ENCODE data around the gene CSNK2A3. TPM values are rescaled to one million over a fixed set of nuclear protein-coding genes. Genes with fewer than 3 reads are reported as not detected.

CSNK2A3 gene
- total RNA-seq, 1 experiment from 2014 or later: 1.7 TPM

- Histone ChIP-seq H2BK20ac (ENCODE audit: low read depth, low read length, poor library complexity, severe bottlenecking) (no peak overlapping the region), H3K79me2 (ENCODE audit: insufficient read depth, low read length) (no peaks in the 10 kb centered on the region), H3K23me2 (ENCODE audit: insufficient read length, low read depth, low read length, poor library complexity, severe bottlenecking) (no peaks in the 10 kb centered on the region), H3T11ph (ENCODE audit: low read length) (no peak overlapping the region), H4K8ac (replicated peaks; ENCODE audit: insufficient read length, low read depth, low read length) (no peak overlapping the region), H2BK5ac (ENCODE audit: insufficient read length, low read length) (no peak overlapping the region), H3K4me2 (ENCODE audit: insufficient read depth, insufficient read length, low read length) (no peak overlapping the region), H3K23ac (ENCODE audit: insufficient read length, low read depth, low read length) (no peak overlapping the region), H4K20me1 (ENCODE audit: control insufficient read depth, insufficient read depth, insufficient read length) (no peaks in the 10 kb centered on the region), H3K79me1 (ENCODE audit: insufficient read depth, low read depth, low read length, poor library complexity, severe bottlenecking) (no peaks in the 10 kb centered on the region), H4K91ac (ENCODE audit: insufficient read length, low read depth, low read length) (no peak overlapping the region), H2BK120ac (ENCODE audit: low read depth, low read length, poor library complexity, severe bottlenecking) (no peak overlapping the region), H3K9me3 (ENCODE audit: control insufficient read depth, low read depth, low read length) (no peaks in the 10 kb centered on the region), H2BK15ac (ENCODE audit: low read depth, low read length) (no peak overlapping the region), H4K5ac (ENCODE audit: insufficient read length, low read depth, low read length) (no peak overlapping the region), H3K56ac (ENCODE audit: insufficient read length, low read depth, low read length) (no peak overlapping the region), H2AK5ac (ENCODE audit: insufficient read length, low read length) (no peak overlapping the region), H3K27ac (ENCODE audit: insufficient read length, low read depth, low read length) (no peak overlapping the region), H3K4me1 (ENCODE audit: insufficient read depth, low read length) (no peaks in the 10 kb centered on the region; the same call in 1 of the 2 replicates), H3K9ac (ENCODE audit: extremely low read depth, insufficient read length, low read length) (no peak overlapping the region), H2AFZ (ENCODE audit: low read length) (no peak overlapping the region), H3K14ac (ENCODE audit: insufficient read depth, low read length) (no peak overlapping the region), H3K4ac (ENCODE audit: low read depth, low read length) (no peak overlapping the region), H3K27me3 (ENCODE audit: insufficient read depth, low read length) (no peaks in the 10 kb centered on the region), H2BK12ac (ENCODE audit: insufficient read length, low read depth, low read length) (no peak overlapping the region), H3K18ac (ENCODE audit: insufficient read length, low read depth, low read length) (no peak overlapping the region)
- Mint-ChIP-seq H3K4me1 (peaks cover 16 to 23% of the 10 kb centered on the region in 2 experiments), H3K27ac (no peak overlapping the region), H3K36me3 (ENCODE audit: insufficient read depth in 1 of 3, low read depth in 3 of 3) (no peaks in the 10 kb centered on the region), H3K4me3 (no peak overlapping the region), H3K9me3 (no peaks in the 10 kb centered on the region), H3K27me3 (ENCODE audit: low read depth) (peaks cover 8% of the 10 kb centered on the region)
- TF ChIP-seq, protein P1, sequence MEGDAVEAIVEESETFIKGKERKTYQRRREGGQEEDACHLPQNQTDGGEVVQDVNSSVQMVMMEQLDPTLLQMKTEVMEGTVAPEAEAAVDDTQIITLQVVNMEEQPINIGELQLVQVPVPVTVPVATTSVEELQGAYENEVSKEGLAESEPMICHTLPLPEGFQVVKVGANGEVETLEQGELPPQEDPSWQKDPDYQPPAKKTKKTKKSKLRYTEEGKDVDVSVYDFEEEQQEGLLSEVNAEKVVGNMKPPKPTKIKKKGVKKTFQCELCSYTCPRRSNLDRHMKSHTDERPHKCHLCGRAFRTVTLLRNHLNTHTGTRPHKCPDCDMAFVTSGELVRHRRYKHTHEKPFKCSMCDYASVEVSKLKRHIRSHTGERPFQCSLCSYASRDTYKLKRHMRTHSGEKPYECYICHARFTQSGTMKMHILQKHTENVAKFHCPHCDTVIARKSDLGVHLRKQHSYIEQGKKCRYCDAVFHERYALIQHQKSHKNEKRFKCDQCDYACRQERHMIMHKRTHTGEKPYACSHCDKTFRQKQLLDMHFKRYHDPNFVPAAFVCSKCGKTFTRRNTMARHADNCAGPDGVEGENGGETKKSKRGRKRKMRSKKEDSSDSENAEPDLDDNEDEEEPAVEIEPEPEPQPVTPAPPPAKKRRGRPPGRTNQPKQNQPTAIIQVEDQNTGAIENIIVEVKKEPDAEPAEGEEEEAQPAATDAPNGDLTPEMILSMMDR (conservative IDR thresholded peaks at IDR 0.05): no peak
- no CpG with 5 or more reads among the region's 13 CpGs for WGBS (ENCODE audit: extremely low coverage, insufficient read length, low lambda C conversion rate)
- DNase-seq: no peak
Measured at GRCh38 chr11:11391796-11392463, 38.9 kb upstream of the CSNK2A3 start.

All from H9 (cell line).